CD4-positive, alpha-beta T cell treated with Interleukin-15 for 4 hours (primary cell): ENCODE measurements around the gene TBC1D22B.
"Not testable (repeated sequence)": the region's sequence is repeated elsewhere in the genome, so short reads cannot be mapped to it uniquely, and the experiment has no call there.

Source experiments
- DNase-seq: peaks from one replicate; pipeline ENCODE4 v3.0.0-alpha.2; 2020; ENCODE audit warnings: low spot score

Gene TBC1D22B

GRCh38 chr6:37269105-37269504 lies 11.5 kb downstream of the TBC1D22B start:
- no peak for DNase-seq

GRCh38 chr6:37272834-37273566 lies 15.4 kb downstream of the TBC1D22B start:
- peak; percentile 38 for DNase-seq

- DNase-seq: no peak
Observed at GRCh38 chr6:37273690-37274089, 16.1 kb downstream of the TBC1D22B start.

GRCh38 chr6:37275350-37275749 lies 17.8 kb downstream of the TBC1D22B start:
- no peak for DNase-seq

- DNase-seq: no peak
Observed at GRCh38 chr6:37277001-37277409, 19.4 kb downstream of the TBC1D22B start.

GRCh38 chr6:37279366-37280134 lies 22.0 kb downstream of the TBC1D22B start:
- DNase-seq: no peak

GRCh38 chr6:37280162-37280887 lies 22.8 kb downstream of the TBC1D22B start:
- DNase-seq: no peak

GRCh38 chr6:37282371-37282770 lies 24.8 kb downstream of the TBC1D22B start:
- DNase-seq: no peak

- no peak for DNase-seq
Observed at GRCh38 chr6:37283268-37283667, 25.7 kb downstream of the TBC1D22B start.

- DNase-seq: no peak
Observed at GRCh38 chr6:37283671-37284151, 26.1 kb downstream of the TBC1D22B start.

- no peak for DNase-seq
Observed at GRCh38 chr6:37284781-37285180, 27.2 kb downstream of the TBC1D22B start.

GRCh38 chr6:37285861-37286311 lies 28.3 kb downstream of the TBC1D22B start:
- DNase-seq: no peak

- no peak for DNase-seq
Observed at GRCh38 chr6:37287519-37288157, 30.1 kb downstream of the TBC1D22B start.

- DNase-seq: no peak
Observed at GRCh38 chr6:37288247-37288646, 30.7 kb downstream of the TBC1D22B start.

- peak; percentile 35 for DNase-seq
Observed at GRCh38 chr6:37289931-37290330, 32.4 kb downstream of the TBC1D22B start.

GRCh38 chr6:37293426-37293825 lies 35.9 kb downstream of the TBC1D22B start:
- no peak for DNase-seq

- not testable (repeated sequence) for DNase-seq
Observed at GRCh38 chr6:37297637-37298036, 40.1 kb downstream of the TBC1D22B start.

- no peak for DNase-seq
Observed at GRCh38 chr6:37298958-37299357, 41.4 kb downstream of the TBC1D22B start.

- DNase-seq: no peak
Observed at GRCh38 chr6:37299990-37300389, 42.4 kb downstream of the TBC1D22B start.

GRCh38 chr6:37302086-37302686 lies 44.6 kb downstream of the TBC1D22B start:
- no peak for DNase-seq

- DNase-seq: no peak
Observed at GRCh38 chr6:37303091-37303660, 45.6 kb downstream of the TBC1D22B start.
